ENCODE measurements around the gene PAPSS1.
A peak's percentile ranks its signal among the peaks of the same experiment; 100 is the strongest.

Gene PAPSS1

DNA sequence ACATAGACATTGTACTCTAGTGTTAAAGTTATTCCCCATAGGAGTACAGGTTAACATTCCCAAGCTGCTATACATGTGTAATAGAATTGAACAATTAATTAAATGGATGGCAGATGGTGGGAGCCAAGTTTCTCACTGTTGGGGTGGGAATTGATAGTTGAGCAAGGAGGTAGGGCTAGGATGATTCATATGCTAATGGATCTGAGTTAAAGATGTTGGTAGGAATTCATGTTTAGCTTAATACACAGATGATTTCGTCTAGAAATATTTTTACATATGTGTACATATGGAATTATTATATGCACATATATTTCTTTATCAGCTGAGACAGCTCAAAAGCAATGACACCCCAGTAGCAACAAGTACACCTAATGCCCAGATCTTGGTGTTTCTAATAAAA is 26.1 kb upstream of the PAPSS1 start:
- TF ChIP-seq, protein P1, sequence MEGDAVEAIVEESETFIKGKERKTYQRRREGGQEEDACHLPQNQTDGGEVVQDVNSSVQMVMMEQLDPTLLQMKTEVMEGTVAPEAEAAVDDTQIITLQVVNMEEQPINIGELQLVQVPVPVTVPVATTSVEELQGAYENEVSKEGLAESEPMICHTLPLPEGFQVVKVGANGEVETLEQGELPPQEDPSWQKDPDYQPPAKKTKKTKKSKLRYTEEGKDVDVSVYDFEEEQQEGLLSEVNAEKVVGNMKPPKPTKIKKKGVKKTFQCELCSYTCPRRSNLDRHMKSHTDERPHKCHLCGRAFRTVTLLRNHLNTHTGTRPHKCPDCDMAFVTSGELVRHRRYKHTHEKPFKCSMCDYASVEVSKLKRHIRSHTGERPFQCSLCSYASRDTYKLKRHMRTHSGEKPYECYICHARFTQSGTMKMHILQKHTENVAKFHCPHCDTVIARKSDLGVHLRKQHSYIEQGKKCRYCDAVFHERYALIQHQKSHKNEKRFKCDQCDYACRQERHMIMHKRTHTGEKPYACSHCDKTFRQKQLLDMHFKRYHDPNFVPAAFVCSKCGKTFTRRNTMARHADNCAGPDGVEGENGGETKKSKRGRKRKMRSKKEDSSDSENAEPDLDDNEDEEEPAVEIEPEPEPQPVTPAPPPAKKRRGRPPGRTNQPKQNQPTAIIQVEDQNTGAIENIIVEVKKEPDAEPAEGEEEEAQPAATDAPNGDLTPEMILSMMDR (IDR thresholded peaks at IDR 0.05): no peak

DNA sequence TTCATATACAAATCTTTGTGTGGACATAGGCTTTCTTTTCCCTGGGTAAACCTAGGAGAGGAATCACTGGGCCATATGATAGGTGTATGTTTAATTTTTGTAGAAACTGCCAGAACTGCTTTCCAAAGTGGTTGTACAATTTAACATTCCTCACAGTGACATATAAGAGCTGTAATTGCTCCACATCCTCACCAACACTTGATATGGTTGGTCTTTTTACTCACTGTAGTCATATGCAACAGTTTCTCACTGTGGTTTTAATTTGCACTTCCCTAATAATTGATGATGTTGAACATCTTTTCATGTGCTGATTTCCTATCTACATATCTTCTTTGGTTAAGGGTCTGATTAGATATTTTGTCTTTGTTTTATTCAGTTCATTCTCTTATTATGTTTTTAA is 24.5 kb upstream of the PAPSS1 start:
- TF ChIP-seq, protein P1 (IDR thresholded peaks at IDR 0.05): no peak

DNA sequence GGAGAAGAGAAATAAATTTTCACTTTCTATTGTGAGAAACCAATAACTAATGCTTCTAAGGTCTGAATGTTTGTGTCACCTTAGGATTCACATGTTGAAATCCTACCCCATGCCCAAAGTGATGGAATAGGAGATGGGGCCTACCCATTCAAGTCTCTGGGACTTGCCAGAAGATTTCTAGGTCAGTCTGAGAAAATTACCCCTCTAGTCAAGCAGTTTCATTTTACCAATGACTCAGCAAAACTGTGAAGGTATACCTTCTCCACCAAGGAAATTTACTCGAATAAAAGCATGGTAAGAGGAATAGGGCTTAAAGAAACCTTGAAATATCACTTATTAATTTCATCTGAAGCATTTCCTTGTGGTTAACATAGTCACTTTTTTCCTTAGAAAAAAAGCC is 23.5 kb upstream of the PAPSS1 start:
- TF ChIP-seq, protein P1 (IDR thresholded peaks at IDR 0.05): no peak

DNA sequence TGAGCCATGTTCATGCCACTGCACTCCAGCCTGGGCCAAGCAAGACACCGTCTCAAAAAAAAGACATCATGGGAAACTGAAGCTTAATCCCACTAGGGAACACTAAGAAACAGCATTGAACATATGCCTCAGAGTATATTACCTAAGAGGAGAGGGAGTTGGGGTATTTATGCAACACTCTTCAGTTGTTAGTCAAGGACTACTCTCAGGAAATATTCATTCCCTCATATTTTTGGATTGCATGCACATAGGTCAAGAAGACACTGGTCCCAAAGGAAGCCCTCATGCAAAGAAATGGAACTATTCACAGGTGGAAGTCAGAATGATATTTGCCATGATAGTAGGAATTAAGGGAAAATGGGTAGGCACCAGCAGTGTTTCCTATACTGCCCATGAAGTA is 22.8 kb upstream of the PAPSS1 start:
- TF ChIP-seq, protein P1 (IDR thresholded peaks at IDR 0.05): no peak

DNA sequence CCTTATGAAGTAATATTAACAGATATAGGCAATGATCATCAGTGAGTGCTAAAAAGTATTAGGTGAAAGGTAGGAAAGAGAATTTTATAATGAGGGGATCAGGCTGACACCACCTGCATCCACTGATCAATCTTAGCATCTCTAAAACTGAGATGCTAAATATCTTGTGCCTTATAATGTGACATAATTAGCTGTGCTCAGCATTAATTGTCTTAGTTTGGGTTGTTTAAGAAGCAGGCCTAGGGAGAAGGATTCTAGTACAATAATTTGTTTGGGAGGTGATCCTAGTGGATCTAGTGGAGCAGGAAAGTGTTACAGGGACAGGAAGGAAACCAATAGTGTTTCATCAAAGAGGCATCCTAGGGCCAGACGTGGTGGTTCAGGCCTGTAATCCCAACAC is 22.2 kb upstream of the PAPSS1 start:
- TF ChIP-seq, protein P1 (IDR thresholded peaks at IDR 0.05): no peak

DNA sequence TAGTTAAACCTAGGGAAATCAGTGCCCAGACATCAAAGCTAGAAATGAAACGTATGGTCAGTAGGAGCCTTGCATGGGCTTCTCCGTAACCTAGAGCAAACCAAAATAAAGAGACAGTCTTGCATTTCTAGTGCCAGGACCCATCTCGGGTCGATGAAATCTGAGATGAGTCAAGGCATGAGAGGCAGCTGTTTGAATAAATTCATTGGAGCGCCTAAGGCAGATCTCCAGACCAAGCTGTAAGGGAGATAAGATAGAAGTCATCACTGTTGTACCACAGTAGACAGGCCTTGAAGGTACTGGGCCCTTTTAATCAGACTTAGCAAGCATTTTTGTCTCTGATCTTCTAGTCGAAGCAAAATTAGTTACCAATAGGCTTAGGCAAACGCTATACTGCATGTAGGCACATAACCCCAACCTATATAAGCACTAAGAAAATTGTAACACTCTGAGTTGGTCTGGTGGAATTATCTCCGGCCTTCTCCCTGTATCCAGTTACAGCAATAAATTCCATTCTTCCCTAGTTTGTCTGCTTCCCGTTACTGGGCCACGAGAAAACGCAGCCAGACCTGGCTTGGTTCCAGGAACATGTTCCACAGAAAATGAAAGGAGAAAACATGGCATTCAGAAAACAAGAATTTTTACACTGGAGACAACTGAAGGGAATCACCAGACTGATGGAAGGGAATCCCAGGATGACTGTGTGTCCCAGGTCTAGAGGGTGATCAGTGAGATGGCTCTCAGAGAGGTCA is 21.1 kb upstream of the PAPSS1 start:
- TF ChIP-seq, protein P1 (IDR thresholded peaks at IDR 0.05): no peak

DNA sequence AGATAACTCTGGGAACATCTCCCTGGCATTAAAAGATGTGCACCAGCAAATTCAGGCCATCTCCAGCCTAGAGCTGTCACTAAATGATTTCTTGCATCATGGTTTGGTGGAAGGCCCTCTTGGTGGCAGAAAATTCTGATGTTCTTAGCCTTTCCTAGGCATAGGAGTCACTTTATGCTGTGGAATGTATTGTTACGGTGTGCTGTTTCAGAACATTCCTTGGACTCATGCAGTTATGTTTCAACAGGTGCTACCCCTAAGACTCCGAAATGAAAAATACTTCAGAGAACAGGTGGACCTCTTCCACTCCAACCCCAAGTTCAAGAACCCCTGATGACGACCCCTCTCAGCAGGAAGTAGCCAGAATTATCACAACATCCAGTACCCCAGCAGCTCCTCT is 20.3 kb upstream of the PAPSS1 start:
- TF ChIP-seq, protein P1 (IDR thresholded peaks at IDR 0.05): peak; percentile 18; the same call in 1 of the 2 replicates

DNA sequence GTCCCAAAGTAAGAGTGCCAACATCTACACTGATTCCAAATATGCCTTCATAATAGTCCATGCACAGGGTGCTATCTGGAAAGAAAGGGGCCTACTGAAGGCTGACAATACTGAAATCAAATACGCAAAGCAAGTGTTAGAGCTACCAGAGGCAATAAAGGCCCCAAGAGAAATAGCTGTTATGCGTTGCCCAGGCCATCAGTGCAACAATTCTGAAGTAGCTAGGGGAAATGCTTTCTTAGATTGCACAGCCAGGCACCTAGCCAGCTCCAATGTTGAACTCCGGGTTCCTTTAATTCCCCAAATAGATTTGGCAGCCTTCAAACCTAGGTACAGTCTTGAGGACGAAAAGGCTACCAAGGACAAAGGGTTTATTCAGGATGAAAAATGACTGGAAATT is 17.4 kb upstream of the PAPSS1 start:
- TF ChIP-seq, protein P1 (IDR thresholded peaks at IDR 0.05): no peak

All from LNCAP (cell line).